HEK293 (cell line): ENCODE data around the gene PRUNE1.

Experiments used
- GLIS1 ChIP-seq: fragments of 450-650 bp; formaldehyde crosslinking; IDR thresholded peaks from 2 replicates; pipeline ENCODE4 v1.5.1; 2016; ENCODE audit warnings: missing biosample characterization, missing genetic modification characterization
- KLF10 ChIP-seq: fragments of 450-650 bp; IDR thresholded peaks from 2 replicates; pipeline ENCODE4 v1.5.1; 2018; ENCODE audit warnings: missing biosample characterization, mild to moderate bottlenecking, missing genetic modification characterization
- SETDB1 ChIP-seq: IDR thresholded peaks from one replicate; pipeline ENCODE4 v1.6.1; 2017; ENCODE audit warnings: mild to moderate bottlenecking, low read length, moderate library complexity, mixed read lengths; ENCODE audit not compliant: insufficient read length
- YY1 ChIP-seq: fragments of 450-650 bp; formaldehyde crosslinking; IDR thresholded peaks from 2 replicates; pipeline ENCODE4 v1.5.1; 2018; ENCODE audit warnings: missing biosample characterization, missing genetic modification characterization
- ZBTB1 ChIP-seq: fragments of 450-650 bp; formaldehyde crosslinking; IDR thresholded peaks from 2 replicates; pipeline ENCODE4 v1.5.1; 2016; ENCODE audit warnings: missing biosample characterization, missing genetic modification characterization
- ZBTB17 ChIP-seq: fragments of 450-650 bp; formaldehyde crosslinking; IDR thresholded peaks from 2 replicates; pipeline ENCODE4 v1.5.1; 2016; ENCODE audit warnings: missing biosample characterization, missing genetic modification characterization
- ZBTB48 ChIP-seq: fragments of 450-650 bp; formaldehyde crosslinking; IDR thresholded peaks from 2 replicates; pipeline ENCODE4 v1.5.1; 2016; ENCODE audit warnings: missing biosample characterization, missing genetic modification characterization
- ZEB2 ChIP-seq: fragments of 450-650 bp; formaldehyde crosslinking; IDR thresholded peaks from 2 replicates; pipeline ENCODE4 v1.5.1; 2016; ENCODE audit warnings: missing biosample characterization, missing genetic modification characterization
- ZNF121 ChIP-seq: fragments of 450-650 bp; formaldehyde crosslinking; IDR thresholded peaks from 2 replicates; pipeline ENCODE4 v1.5.1; 2016; ENCODE audit warnings: missing biosample characterization, missing genetic modification characterization
- ZNF138 ChIP-seq: fragments of 450-650 bp; formaldehyde crosslinking; IDR thresholded peaks from 2 replicates; pipeline ENCODE4 v1.5.1; 2016; ENCODE audit warnings: missing biosample characterization, missing genetic modification characterization, borderline replicate concordance
- ZNF155 ChIP-seq: fragments of 450-650 bp; formaldehyde crosslinking; IDR thresholded peaks from 2 replicates; pipeline ENCODE4 v1.5.1; 2016; ENCODE audit warnings: missing biosample characterization, missing genetic modification characterization
- ZNF274 ChIP-seq, 2 experiments: fragments of 200-500 bp in 1 of 2; fragments of 450-650 bp in 1 of 2; sonication (Bioruptor generic) in 1 of 2; formaldehyde crosslinking in 1 of 2; IDR thresholded peaks; 2 replicates each; pipeline versions ENCODE4 v1.5.1 to v1.6.1; 2014 to 2016; ENCODE audit warnings: borderline replicate concordance in 1 of 2, inconsistent platforms in 1 of 2, low read length in 1 of 2, missing biosample characterization in 1 of 2, missing genetic modification characterization in 1 of 2
- ZNF362 ChIP-seq: fragments of 450-650 bp; formaldehyde crosslinking; IDR thresholded peaks from 2 replicates; pipeline ENCODE4 v1.5.1; 2016; ENCODE audit warnings: missing biosample characterization, missing genetic modification characterization
- ZNF449 ChIP-seq: fragments of 450-650 bp; formaldehyde crosslinking; IDR thresholded peaks from 2 replicates; pipeline ENCODE4 v1.5.1; 2017; ENCODE audit warnings: missing biosample characterization, mild to moderate bottlenecking, missing genetic modification characterization, moderate library complexity
- ZNF664 ChIP-seq: fragments of 450-650 bp; formaldehyde crosslinking; IDR thresholded peaks from 2 replicates; pipeline ENCODE4 v1.5.1; 2016; ENCODE audit warnings: missing biosample characterization, missing genetic modification characterization
- ZNF776 ChIP-seq: fragments of 450-650 bp; formaldehyde crosslinking; IDR thresholded peaks from 2 replicates; pipeline ENCODE4 v1.5.0; 2017; ENCODE audit warnings: missing biosample characterization, missing genetic modification characterization, borderline replicate concordance
- ZNF777 ChIP-seq: fragments of 450-650 bp; formaldehyde crosslinking; IDR thresholded peaks from 2 replicates; pipeline ENCODE4 v1.5.1; 2017; ENCODE audit warnings: missing biosample characterization, missing genetic modification characterization, borderline replicate concordance
- ZXDB ChIP-seq: fragments of 450-650 bp; formaldehyde crosslinking; IDR thresholded peaks from 2 replicates; pipeline ENCODE4 v1.5.1; 2016; ENCODE audit warnings: missing biosample characterization, missing genetic modification characterization
- TF ChIP-seq, protein P1 (sequence below): fragments of 450-650 bp; formaldehyde crosslinking; IDR thresholded peaks from 2 replicates; pipeline ENCODE4 v1.5.1; 2016; ENCODE audit warnings: missing biosample characterization, missing genetic modification characterization
- TF ChIP-seq, protein P2 (sequence below): fragments of 450-650 bp; formaldehyde crosslinking; IDR thresholded peaks from 2 replicates; pipeline ENCODE4 v1.5.1; 2017; ENCODE audit warnings: missing biosample characterization, missing genetic modification characterization
- TF ChIP-seq, protein P3 (sequence below): fragments of 450-650 bp; IDR thresholded peaks from 2 replicates; pipeline ENCODE4 v1.5.1; 2018; ENCODE audit warnings: missing biosample characterization, mild to moderate bottlenecking, missing genetic modification characterization
- TF ChIP-seq, protein P4 (sequence below): fragments of 450-650 bp; formaldehyde crosslinking; IDR thresholded peaks from 2 replicates; pipeline ENCODE4 v1.5.1; 2016; ENCODE audit warnings: missing biosample characterization, missing genetic modification characterization
- TF ChIP-seq, protein P5 (sequence below): fragments of 450-650 bp; formaldehyde crosslinking; IDR thresholded peaks from 2 replicates; pipeline ENCODE4 v1.5.1; 2016; ENCODE audit warnings: missing biosample characterization, missing genetic modification characterization

Gene PRUNE1

GRCh38 chr1:150979092-150980056, 28.9 kb upstream of the PRUNE1 start (continued):
- TF ChIP-seq, protein P1, sequence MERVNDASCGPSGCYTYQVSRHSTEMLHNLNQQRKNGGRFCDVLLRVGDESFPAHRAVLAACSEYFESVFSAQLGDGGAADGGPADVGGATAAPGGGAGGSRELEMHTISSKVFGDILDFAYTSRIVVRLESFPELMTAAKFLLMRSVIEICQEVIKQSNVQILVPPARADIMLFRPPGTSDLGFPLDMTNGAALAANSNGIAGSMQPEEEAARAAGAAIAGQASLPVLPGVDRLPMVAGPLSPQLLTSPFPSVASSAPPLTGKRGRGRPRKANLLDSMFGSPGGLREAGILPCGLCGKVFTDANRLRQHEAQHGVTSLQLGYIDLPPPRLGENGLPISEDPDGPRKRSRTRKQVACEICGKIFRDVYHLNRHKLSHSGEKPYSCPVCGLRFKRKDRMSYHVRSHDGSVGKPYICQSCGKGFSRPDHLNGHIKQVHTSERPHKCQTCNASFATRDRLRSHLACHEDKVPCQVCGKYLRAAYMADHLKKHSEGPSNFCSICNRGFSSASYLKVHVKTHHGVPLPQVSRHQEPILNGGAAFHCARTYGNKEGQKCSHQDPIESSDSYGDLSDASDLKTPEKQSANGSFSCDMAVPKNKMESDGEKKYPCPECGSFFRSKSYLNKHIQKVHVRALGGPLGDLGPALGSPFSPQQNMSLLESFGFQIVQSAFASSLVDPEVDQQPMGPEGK = peak; percentile 76
- TF ChIP-seq GLIS1 (tag by site-specific recombination) (peak; percentile 19; the same call in 1 of the 2 replicates), ZNF155 (tag by site-specific recombination) (no peak), SETDB1 (no peak), ZNF777 (tag by site-specific recombination) (no peak), ZNF449 (tag by site-specific recombination) (no peak), ZBTB17 (tag by site-specific recombination) (peak; percentile 52; the same call in 1 of the 2 replicates), ZNF121 (tag by site-specific recombination) (no peak), ZXDB (tag by site-specific recombination) (peak; percentile 60), YY1 (tag by site-specific recombination) (no peak), ZEB2 (tag by site-specific recombination) (peak; percentile 45; the same call in 1 of the 2 replicates), ZBTB48 (peak; percentile 91), ZNF362 (tag by site-specific recombination) (no peak), ZNF776 (tag by site-specific recombination) (no peak), ZNF138 (no peak), KLF10 (tag by site-specific recombination) (0 out of 2 replicates have a peak, but pooled peaks have one; percentile 39), ZNF664 (tag by site-specific recombination) (0 out of 2 replicates have a peak, but pooled peaks have one; percentile 14), ZNF274 (IDR thresholded peaks at IDR 0.05; ENCODE audit: low read length) (no peak), ZNF274 (tag by site-specific recombination; IDR thresholded peaks at IDR 0.05; ENCODE audit: borderline replicate concordance) (no peak), ZBTB1 (no peak)
- TF ChIP-seq, protein P2, sequence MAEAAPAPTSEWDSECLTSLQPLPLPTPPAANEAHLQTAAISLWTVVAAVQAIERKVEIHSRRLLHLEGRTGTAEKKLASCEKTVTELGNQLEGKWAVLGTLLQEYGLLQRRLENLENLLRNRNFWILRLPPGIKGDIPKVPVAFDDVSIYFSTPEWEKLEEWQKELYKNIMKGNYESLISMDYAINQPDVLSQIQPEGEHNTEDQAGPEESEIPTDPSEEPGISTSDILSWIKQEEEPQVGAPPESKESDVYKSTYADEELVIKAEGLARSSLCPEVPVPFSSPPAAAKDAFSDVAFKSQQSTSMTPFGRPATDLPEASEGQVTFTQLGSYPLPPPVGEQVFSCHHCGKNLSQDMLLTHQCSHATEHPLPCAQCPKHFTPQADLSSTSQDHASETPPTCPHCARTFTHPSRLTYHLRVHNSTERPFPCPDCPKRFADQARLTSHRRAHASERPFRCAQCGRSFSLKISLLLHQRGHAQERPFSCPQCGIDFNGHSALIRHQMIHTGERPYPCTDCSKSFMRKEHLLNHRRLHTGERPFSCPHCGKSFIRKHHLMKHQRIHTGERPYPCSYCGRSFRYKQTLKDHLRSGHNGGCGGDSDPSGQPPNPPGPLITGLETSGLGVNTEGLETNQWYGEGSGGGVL (tag by site-specific recombination) = no peak
- TF ChIP-seq, protein P3, sequence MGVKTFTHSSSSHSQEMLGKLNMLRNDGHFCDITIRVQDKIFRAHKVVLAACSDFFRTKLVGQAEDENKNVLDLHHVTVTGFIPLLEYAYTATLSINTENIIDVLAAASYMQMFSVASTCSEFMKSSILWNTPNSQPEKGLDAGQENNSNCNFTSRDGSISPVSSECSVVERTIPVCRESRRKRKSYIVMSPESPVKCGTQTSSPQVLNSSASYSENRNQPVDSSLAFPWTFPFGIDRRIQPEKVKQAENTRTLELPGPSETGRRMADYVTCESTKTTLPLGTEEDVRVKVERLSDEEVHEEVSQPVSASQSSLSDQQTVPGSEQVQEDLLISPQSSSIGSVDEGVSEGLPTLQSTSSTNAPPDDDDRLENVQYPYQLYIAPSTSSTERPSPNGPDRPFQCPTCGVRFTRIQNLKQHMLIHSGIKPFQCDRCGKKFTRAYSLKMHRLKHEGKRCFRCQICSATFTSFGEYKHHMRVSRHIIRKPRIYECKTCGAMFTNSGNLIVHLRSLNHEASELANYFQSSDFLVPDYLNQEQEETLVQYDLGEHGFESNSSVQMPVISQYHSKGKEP (tag by site-specific recombination) = no peak
- TF ChIP-seq, protein P4, sequence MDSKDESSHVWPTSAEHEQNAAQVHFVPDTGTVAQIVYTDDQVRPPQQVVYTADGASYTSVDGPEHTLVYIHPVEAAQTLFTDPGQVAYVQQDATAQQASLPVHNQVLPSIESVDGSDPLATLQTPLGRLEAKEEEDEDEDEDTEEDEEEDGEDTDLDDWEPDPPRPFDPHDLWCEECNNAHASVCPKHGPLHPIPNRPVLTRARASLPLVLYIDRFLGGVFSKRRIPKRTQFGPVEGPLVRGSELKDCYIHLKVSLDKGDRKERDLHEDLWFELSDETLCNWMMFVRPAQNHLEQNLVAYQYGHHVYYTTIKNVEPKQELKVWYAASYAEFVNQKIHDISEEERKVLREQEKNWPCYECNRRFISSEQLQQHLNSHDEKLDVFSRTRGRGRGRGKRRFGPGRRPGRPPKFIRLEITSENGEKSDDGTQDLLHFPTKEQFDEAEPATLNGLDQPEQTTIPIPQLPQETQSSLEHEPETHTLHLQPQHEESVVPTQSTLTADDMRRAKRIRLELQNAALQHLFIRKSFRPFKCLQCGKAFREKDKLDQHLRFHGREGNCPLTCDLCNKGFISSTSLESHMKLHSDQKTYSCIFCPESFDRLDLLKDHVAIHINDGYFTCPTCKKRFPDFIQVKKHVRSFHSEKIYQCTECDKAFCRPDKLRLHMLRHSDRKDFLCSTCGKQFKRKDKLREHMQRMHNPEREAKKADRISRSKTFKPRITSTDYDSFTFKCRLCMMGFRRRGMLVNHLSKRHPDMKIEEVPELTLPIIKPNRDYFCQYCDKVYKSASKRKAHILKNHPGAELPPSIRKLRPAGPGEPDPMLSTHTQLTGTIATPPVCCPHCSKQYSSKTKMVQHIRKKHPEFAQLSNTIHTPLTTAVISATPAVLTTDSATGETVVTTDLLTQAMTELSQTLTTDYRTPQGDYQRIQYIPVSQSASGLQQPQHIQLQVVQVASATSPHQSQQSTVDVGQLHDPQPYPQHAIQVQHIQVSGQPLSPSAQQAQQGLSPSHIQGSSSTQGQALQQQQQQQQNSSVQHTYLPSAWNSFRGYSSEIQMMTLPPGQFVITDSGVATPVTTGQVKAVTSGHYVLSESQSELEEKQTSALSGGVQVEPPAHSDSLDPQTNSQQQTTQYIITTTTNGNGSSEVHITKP (tag by site-specific recombination) = no peak
- TF ChIP-seq, protein P5, sequence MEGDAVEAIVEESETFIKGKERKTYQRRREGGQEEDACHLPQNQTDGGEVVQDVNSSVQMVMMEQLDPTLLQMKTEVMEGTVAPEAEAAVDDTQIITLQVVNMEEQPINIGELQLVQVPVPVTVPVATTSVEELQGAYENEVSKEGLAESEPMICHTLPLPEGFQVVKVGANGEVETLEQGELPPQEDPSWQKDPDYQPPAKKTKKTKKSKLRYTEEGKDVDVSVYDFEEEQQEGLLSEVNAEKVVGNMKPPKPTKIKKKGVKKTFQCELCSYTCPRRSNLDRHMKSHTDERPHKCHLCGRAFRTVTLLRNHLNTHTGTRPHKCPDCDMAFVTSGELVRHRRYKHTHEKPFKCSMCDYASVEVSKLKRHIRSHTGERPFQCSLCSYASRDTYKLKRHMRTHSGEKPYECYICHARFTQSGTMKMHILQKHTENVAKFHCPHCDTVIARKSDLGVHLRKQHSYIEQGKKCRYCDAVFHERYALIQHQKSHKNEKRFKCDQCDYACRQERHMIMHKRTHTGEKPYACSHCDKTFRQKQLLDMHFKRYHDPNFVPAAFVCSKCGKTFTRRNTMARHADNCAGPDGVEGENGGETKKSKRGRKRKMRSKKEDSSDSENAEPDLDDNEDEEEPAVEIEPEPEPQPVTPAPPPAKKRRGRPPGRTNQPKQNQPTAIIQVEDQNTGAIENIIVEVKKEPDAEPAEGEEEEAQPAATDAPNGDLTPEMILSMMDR = peak; percentile 97
